Mononuclear cell (primary cell): Measurements from ENCODE around the gene GOLGA6D. TPM values are rescaled to one million over a fixed set of nuclear protein-coding genes. Genes with fewer than 3 reads are reported as not detected.
"Not testable (repeated sequence)": the region's sequence is repeated elsewhere in the genome, so short reads cannot be mapped to it uniquely, and the experiment has no call there.

Source experiments
- H3K27me3 ChIP-seq: 2 replicates; pipeline ENCODE4 v1.6.0; 2011; ENCODE audit warnings: low read length, control low read depth; ENCODE audit not compliant: insufficient read depth
- H3K4me1 ChIP-seq: 2 replicates; pipeline ENCODE4 v1.5.1; 2011; ENCODE audit warnings: mild to moderate bottlenecking, low read length, control low read depth; ENCODE audit not compliant: insufficient read depth
- H3K4me3 ChIP-seq: 2 replicates; pipeline ENCODE4 v1.5.1; 2011; ENCODE audit warnings: mild to moderate bottlenecking, low read length, moderate library complexity
- H3K9me3 ChIP-seq: 2 replicates; pipeline ENCODE4 v1.5.1; 2011; ENCODE audit warnings: low read depth, mild to moderate bottlenecking, control low read depth, low read length
- total RNA-seq: library from RNA; depleted of rRNA; stranded (reverse); fragments of >200 nt; gene quantifications from one replicate; pipeline ENCODE4 v1.2.3, GENCODE V29; 2012

GOLGA6D gene
- total RNA-seq: not detected

GRCh38 chr15:75282572-75282971, at the start of gene GOLGA6D:
GOLGA6D (plus strand) TSS chr15:75282835; CDS start chr15:75282876, 41 bp downstream.
- not testable (repeated sequence) for H3K9me3 ChIP-seq, H3K4me3 ChIP-seq, H3K4me1 ChIP-seq, H3K27me3 ChIP-seq

- Histone ChIP-seq H3K9me3 (no peaks in the 10 kb centered on the region), H3K4me3 (no peak overlapping the region), H3K4me1 (no peaks in the 10 kb centered on the region), H3K27me3 (no peaks in the 10 kb centered on the region)
Measured at GRCh38 chr15:75233504-75234190, 49.0 kb upstream of the GOLGA6D start.

- Histone ChIP-seq H3K4me3 (no peak overlapping the region), H3K27me3 (no peaks in the 10 kb centered on the region), H3K9me3 (no peaks in the 10 kb centered on the region), H3K4me1 (no peaks in the 10 kb centered on the region)
Measured at GRCh38 chr15:75234191-75234810, 48.3 kb upstream of the GOLGA6D start.

DNA sequence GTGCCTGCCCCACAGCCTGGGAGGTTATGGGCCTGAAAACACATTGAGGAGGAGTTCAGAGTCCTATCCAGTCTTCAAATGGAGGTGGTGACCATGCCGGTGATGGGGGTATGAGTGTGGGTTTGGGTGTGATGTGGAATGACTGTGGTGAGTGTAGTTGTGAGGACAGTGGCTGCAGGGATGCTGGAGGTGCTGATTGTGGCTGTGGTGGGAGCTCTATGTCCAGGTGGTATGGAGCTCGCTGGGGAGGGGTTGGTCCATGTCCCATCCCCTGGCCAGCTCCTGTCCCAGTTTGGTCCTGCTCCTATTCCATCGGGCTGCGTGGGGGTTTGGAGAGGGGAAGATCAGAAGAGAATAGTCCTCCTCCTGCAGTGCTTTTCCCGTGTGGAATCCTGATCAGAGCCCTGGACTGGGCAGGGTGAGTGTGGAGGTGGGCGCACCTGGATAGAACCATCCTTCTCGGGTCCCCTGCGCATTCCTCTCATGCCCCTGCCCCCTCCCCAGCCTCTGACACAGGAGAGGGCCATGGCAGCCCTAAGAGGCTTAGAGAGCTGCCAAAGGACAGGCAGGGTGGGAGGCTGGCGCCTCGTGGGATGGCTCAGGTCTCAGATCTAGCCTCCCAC, 47.5 kb upstream of the GOLGA6D start:
- H3K9me3 ChIP-seq: no peaks in the 10 kb centered on the region
- H3K4me1 ChIP-seq: no peaks in the 10 kb centered on the region
- H3K27me3 ChIP-seq: no peaks in the 10 kb centered on the region
- no peak overlapping the region for H3K4me3 ChIP-seq

DNA sequence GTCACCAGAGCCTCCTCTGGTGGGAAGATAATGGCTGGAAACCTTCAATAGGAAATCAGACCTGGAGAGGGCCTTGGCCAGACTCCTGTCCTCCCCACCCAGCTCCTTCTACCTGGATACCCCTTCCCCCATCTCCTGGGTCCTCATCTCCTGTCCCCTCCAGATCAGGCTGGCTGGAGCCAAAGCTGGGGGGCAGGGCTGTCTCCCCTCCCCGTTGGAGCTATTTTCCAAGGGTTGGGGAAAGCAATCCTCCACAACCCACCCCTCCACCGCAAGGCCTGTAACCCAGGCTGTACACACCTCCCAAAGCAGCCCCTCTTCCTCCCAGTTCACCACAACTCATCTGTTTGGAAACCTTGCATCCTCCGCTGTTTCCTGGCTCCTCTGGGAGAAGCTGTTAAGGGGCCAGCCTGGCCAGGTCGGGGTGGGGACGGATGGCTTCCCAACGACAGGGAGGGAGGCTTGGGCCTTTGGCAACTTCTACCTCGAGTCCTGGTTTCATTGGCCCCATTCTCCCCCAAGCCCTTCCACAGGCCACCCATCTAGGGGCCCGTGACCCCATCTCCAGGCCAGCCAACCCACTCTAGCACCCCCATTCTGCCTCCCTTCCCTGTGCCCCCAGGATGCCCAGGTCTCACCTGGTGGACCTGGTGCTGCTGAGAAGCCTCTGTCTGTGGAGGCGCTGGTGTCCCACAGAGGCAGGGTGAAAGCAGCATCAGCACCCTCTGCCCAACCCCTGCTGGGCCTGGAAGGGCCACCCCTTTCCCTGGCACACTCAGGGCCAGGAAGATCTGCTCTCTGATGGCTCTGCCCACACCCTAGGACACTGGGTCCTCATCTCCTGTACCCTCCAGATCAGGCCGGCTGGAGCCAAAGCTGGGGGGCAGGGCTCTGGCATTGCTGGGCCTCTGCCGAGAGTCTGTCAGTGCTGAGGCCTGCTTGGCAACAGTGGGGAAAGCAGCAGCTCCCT, 46.6 kb upstream of the GOLGA6D start:
- H3K4me1 ChIP-seq: no peaks in the 10 kb centered on the region
- H3K4me3 ChIP-seq: no peak overlapping the region
- no peaks in the 10 kb centered on the region for H3K27me3 ChIP-seq
- H3K9me3 ChIP-seq: no peaks in the 10 kb centered on the region

DNA sequence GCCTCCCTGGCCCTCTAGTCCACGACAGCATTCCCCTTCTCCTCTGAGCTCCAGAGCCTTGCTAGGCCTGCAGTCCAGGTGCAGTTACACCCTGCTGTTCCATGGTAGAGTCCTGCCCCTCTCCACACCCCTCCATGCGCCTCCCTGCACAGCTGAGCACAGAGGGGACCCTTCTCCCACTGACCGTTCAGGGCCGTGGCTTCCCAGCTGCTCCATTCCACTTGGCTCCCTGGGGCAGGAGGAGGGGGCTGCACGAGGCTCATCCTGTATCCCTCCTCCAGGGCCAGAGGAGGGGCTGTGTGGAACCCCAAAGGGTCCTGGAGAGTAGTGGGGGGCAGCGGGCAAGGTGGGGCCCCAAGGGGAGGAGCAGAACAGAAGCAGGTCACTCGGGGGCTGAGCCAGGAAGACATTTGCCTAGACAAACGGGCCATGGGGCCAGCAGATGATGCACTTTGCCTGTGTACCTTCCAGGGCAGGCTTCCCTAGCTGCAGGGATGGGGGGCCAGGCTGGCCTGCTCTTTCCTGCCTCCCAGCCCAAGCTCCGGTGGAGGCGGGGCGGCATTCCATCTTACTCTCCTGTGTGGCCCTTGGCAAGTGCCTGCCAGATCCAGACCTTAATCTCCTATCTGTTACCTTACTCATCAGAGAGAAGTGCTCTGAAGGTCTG, 45.2 kb upstream of the GOLGA6D start:
- H3K4me1 ChIP-seq: no peaks in the 10 kb centered on the region
- no peaks in the 10 kb centered on the region for H3K27me3 ChIP-seq
- no peak overlapping the region for H3K4me3 ChIP-seq
- H3K9me3 ChIP-seq: no peaks in the 10 kb centered on the region

DNA sequence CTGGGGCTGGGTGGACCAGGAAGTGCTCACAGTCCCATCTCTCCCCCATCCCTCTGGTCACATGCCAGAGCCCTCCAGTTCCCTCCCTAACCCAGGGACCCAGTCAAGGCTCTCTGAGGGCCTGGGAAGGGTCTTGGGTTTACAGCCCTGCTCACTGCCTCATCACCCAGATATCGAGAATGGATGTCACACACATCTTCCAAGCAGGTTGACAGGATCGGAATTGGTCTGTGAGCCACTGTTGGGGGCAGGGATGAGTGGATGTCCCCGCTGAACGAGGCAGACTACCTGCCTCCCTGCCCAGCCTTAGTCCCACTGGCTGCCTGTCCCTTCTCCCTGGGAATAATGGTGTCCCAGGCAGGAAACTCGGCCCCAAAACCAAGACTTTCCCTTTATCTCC, 44.5 kb upstream of the GOLGA6D start:
- Histone ChIP-seq H3K9me3 (no peaks in the 10 kb centered on the region), H3K27me3 (no peaks in the 10 kb centered on the region), H3K4me3 (no peak overlapping the region), H3K4me1 (no peaks in the 10 kb centered on the region)

GRCh38 chr15:75245741-75246140, 36.9 kb upstream of the GOLGA6D start:
- not testable (repeated sequence) for H3K4me3 ChIP-seq, H3K9me3 ChIP-seq, H3K27me3 ChIP-seq, H3K4me1 ChIP-seq

- H3K27me3 ChIP-seq, H3K9me3 ChIP-seq, H3K4me3 ChIP-seq, H3K4me1 ChIP-seq: not testable (repeated sequence)
Measured at GRCh38 chr15:75248991-75249390, 33.6 kb upstream of the GOLGA6D start.

DNA sequence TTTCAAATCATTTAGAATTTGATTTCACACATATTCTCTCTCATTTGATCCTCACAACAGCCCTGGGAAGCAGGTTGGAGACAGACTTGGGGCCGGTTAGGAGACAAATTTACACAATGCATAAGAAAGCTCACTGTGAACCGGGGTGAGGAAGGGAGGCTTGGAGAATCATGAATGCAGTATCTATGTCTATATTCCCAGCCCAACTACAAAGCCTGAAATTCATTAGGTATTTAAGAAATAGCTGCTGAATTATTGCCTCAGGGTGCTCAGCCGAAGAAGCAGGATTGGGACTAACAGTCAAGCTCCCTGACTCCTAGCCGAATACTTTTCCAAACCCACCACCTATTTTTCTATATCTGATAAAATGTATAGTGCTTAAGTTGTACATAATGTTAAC, 32.9 kb upstream of the GOLGA6D start:
- Histone ChIP-seq H3K4me1 (no peaks in the 10 kb centered on the region), H3K27me3 (no peaks in the 10 kb centered on the region)

GRCh38 chr15:75251343-75251742, 31.3 kb upstream of the GOLGA6D start:
- H3K9me3 ChIP-seq, H3K4me3 ChIP-seq, H3K27me3 ChIP-seq, H3K4me1 ChIP-seq: not testable (repeated sequence)

More for the DNA sequence above, 32.9 kb upstream of the GOLGA6D start:
- no peak overlapping the region for H3K4me3 ChIP-seq
- H3K9me3 ChIP-seq: no peaks in the 10 kb centered on the region

DNA sequence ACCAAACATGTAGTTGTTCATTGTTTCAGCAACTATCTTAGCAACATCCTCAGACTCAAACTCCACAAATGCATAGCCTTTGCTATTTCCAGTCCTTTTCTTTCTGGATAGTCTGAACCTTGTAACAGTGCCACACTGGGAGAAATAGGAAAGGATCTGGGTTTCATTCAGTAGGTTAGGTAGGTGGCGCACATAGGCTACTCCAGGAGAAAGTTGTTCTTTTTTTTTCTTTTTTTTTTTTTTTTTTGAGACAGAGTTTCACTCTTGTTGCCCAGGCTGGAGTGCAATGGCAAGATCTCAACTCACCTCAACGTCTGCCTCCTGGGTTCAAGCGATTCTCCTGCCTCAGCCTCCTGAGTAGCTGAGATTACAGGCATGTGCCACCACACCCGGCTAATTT, 30.4 kb upstream of the GOLGA6D start:
- H3K9me3 ChIP-seq, H3K27me3 ChIP-seq, H3K4me3 ChIP-seq, H3K4me1 ChIP-seq: not testable (repeated sequence)

- not testable (repeated sequence) for H3K4me3 ChIP-seq, H3K4me1 ChIP-seq, H3K9me3 ChIP-seq, H3K27me3 ChIP-seq
Measured at GRCh38 chr15:75258034-75258433, 24.6 kb upstream of the GOLGA6D start, which contains the start of gene GOLGA6C. GOLGA6C (plus strand) TSS chr15:75258334; CDS start chr15:75258599, 265 bp downstream.

- not testable (repeated sequence) for H3K4me3 ChIP-seq, H3K9me3 ChIP-seq, H3K4me1 ChIP-seq, H3K27me3 ChIP-seq
Measured at GRCh38 chr15:75258620-75259343, 23.9 kb upstream of the GOLGA6D start.
